ENCODE measurements around the gene CYS1.

The CYS1 gene

DNA sequence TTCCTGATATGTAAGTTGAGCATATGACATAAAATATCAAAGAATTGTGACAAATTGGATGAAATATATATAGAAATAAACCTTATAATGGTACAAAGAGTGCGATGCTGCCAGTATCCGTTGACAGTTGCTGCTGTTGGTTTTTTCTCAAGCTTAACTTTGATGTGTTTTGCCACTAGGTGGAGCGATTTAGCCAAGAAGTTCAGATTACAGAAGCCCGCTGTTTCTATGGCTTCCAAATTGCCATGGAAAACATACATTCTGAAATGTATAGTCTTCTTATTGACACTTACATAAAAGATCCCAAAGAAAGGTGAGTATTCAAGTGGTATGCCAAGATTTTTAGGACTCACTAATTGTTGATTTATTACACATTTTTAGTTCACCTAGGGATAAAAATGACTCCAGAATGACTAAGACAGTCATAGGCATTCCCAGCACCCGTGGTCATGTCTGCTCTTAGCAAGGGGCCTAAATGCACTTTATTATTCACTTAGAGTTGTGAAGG lies 44.4 kb upstream of the CYS1 start:
- Histone ChIP-seq H3K23ac (ENCODE audit: low read length) (no peak overlapping the region), H3K56ac (ENCODE audit: low read length) (no peak overlapping the region), H3K18ac (ENCODE audit: low read length) (no peak overlapping the region), H3K79me2 (ENCODE audit: control insufficient read depth, insufficient read depth, low read length) (peaks cover 44% of the 10 kb centered on the region), H3K9ac (ENCODE audit: low read length) (peak overlapping the region; percentile 8), H3K4ac (ENCODE audit: low read depth, low read length) (no peak overlapping the region), H3K36me3 (ENCODE audit: control insufficient read depth, insufficient read depth, low read length) (peaks cover 23% of the 10 kb centered on the region), H3K4me1 (ENCODE audit: control insufficient read depth, low read depth, low read length) (peaks cover 1% of the 10 kb centered on the region), H2AK5ac (ENCODE audit: low read length) (no peak overlapping the region), H2BK5ac (ENCODE audit: low read length) (no peak overlapping the region), H4K5ac (ENCODE audit: low read length) (no peak overlapping the region), H4K8ac (ENCODE audit: low read depth, low read length) (no peak overlapping the region), H3K27me3 (ENCODE audit: insufficient read depth, low read length, poor library complexity) (no peaks in the 10 kb centered on the region), H2BK15ac (replicated peaks; ENCODE audit: low read depth) (no peak overlapping the region), H3K4me2 (ENCODE audit: low read length) (no peak overlapping the region), H2BK120ac (ENCODE audit: low read depth, low read length) (no peak overlapping the region), H3K4me3 (ENCODE audit: low read length) (no peak overlapping the region), H3K79me1 (ENCODE audit: low read length) (peaks cover 20% of the 10 kb centered on the region), H3K27ac (ENCODE audit: low read depth, low read length) (no peak overlapping the region)
- WGBS (ENCODE audit: extremely low coverage, insufficient coverage, low lambda C conversion rate) = no CpG with 5 or more reads among the region's 5 CpGs
- DNase-seq = peak; percentile 82

DNA sequence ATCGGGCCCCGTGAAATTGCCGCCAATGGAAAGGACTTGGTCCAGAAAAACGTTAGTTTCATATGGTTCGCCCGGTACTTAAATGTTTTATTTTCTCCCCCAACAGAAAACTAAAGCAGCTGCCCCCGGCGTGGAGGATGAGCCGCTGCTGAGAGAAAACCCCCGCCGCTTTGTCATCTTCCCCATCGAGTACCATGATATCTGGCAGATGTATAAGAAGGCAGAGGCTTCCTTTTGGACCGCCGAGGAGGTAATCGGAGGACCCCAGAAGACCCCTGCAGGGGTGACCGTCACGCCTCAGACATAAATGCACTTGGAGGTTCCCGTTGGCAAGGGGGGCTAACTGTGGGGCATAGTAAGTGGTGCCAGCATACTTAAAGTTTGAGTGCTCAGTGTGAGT lies 43.1 kb upstream of the CYS1 start:
- H3K56ac ChIP-seq (ENCODE audit: low read length) = peak overlapping the region; percentile 99
- H3K4ac ChIP-seq (ENCODE audit: low read depth, low read length) = no peak overlapping the region
- H2BK120ac ChIP-seq (ENCODE audit: low read depth, low read length) = no peak overlapping the region
- H3K18ac ChIP-seq (ENCODE audit: low read length) = peak overlapping the region; percentile 71
- H3K4me1 ChIP-seq (ENCODE audit: control insufficient read depth, low read depth, low read length) = peaks cover 1% of the 10 kb centered on the region
- H3K4me3 ChIP-seq (ENCODE audit: low read length) = peak overlapping the region; percentile 95
- no peak overlapping the region for H4K8ac ChIP-seq (ENCODE audit: low read depth, low read length)
- H3K9ac ChIP-seq (ENCODE audit: low read length) = peak overlapping the region; percentile 96
- peaks cover 14% of the 10 kb centered on the region for H3K36me3 ChIP-seq (ENCODE audit: control insufficient read depth, insufficient read depth, low read length)
- H3K79me2 ChIP-seq (ENCODE audit: control insufficient read depth, insufficient read depth, low read length) = peaks cover 39% of the 10 kb centered on the region
- H3K4me2 ChIP-seq (ENCODE audit: low read length) = peak overlapping the region; percentile 75
- DNase-seq = no peak
- no peak overlapping the region for H3K27ac ChIP-seq (ENCODE audit: low read depth, low read length)
- H2BK5ac ChIP-seq (ENCODE audit: low read length) = no peak overlapping the region
- H2BK15ac ChIP-seq (replicated peaks; ENCODE audit: low read depth) = no peak overlapping the region
- H3K27me3 ChIP-seq (ENCODE audit: insufficient read depth, low read length, poor library complexity) = no peaks in the 10 kb centered on the region
- H3K79me1 ChIP-seq (ENCODE audit: low read length) = peaks cover 15% of the 10 kb centered on the region
- H3K23ac ChIP-seq (ENCODE audit: low read length) = no peak overlapping the region
- no CpG with 5 or more reads among the region's 18 CpGs for WGBS (ENCODE audit: extremely low coverage, insufficient coverage, low lambda C conversion rate)
- H2AK5ac ChIP-seq (ENCODE audit: low read length) = no peak overlapping the region
- H4K5ac ChIP-seq (ENCODE audit: low read length) = no peak overlapping the region

DNA sequence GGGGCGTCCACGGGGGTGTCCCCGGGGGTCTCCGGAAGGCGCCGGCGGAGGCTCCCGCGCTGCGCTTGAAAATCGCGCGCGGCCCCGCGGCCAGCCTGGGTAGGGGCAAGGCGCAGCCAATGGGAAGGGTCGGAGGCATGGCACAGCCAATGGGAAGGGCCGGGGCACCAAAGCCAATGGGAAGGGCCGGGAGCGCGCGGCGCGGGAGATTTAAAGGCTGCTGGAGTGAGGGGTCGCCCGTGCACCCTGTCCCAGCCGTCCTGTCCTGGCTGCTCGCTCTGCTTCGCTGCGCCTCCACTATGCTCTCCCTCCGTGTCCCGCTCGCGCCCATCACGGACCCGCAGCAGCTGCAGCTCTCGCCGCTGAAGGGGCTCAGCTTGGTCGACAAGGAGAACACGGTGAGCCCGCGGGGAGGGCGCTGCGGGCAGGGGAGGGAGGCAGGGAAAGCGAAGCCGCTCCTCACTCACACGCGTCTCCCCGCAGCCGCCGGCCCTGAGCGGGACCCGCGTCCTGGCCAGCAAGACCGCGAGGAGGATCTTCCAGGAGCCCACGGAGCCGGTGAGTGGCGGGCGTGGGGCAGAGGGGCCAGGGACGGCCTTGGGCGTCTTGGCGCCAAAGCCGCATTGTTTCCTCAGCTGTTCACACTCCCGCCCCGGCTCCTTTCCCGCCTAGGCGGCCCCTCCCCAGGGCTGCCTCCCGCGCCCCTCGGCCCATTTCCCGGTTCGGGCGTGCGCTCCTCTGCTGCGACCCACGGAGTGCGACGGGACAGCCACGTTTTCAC lies 42.5 kb upstream of the CYS1 start, which contains the start of gene RRM2:
Gene RRM2 (plus strand): TSS at position 240 of the 781 bp plus-strand sequence. CDS start 60 bp downstream, at position 300.
- no peak within 1 kb of the TSS for H2BK15ac ChIP-seq (replicated peaks; ENCODE audit: low read depth)
- H3K79me2 ChIP-seq (ENCODE audit: control insufficient read depth, insufficient read depth, low read length) = peaks cover 38% of the 10 kb centered on the region
- DNase-seq = peak; percentile 98
- H4K5ac ChIP-seq (ENCODE audit: low read length) = no peak within 1 kb of the TSS
- peak within 1 kb of the TSS; percentile 65 for H3K27ac ChIP-seq (ENCODE audit: low read depth, low read length)
- peaks cover 1% of the 10 kb centered on the region for H3K4me1 ChIP-seq (ENCODE audit: control insufficient read depth, low read depth, low read length)
- H3K36me3 ChIP-seq (ENCODE audit: control insufficient read depth, insufficient read depth, low read length) = peaks cover 13% of the 10 kb centered on the region
- peak within 1 kb of the TSS; percentile 48 for H2AK5ac ChIP-seq (ENCODE audit: low read length)
- WGBS (ENCODE audit: extremely low coverage, insufficient coverage, low lambda C conversion rate) = no CpG with 5 or more reads among the region's 81 CpGs
- peak within 1 kb of the TSS; percentile 46 for H3K4ac ChIP-seq (ENCODE audit: low read depth, low read length)
- H3K79me1 ChIP-seq (ENCODE audit: low read length) = peaks cover 15% of the 10 kb centered on the region
- H3K27me3 ChIP-seq (ENCODE audit: insufficient read depth, low read length, poor library complexity) = no peaks in the 10 kb centered on the region
- H3K23ac ChIP-seq (ENCODE audit: low read length) = peak within 1 kb of the TSS; percentile 99
- peak within 1 kb of the TSS; percentile 99 for H3K56ac ChIP-seq (ENCODE audit: low read length)
- H3K18ac ChIP-seq (ENCODE audit: low read length) = peak within 1 kb of the TSS; percentile 88
- H3K9ac ChIP-seq (ENCODE audit: low read length) = peak within 1 kb of the TSS; percentile 96
- H2BK120ac ChIP-seq (ENCODE audit: low read depth, low read length) = no peak within 1 kb of the TSS
- peak within 1 kb of the TSS; percentile 84 for H4K8ac ChIP-seq (ENCODE audit: low read depth, low read length)
- peak within 1 kb of the TSS; percentile 95 for H3K4me3 ChIP-seq (ENCODE audit: low read length)
- peak within 1 kb of the TSS; percentile 75 for H3K4me2 ChIP-seq (ENCODE audit: low read length)
- peak within 1 kb of the TSS; percentile 85 for H2BK5ac ChIP-seq (ENCODE audit: low read length)

DNA sequence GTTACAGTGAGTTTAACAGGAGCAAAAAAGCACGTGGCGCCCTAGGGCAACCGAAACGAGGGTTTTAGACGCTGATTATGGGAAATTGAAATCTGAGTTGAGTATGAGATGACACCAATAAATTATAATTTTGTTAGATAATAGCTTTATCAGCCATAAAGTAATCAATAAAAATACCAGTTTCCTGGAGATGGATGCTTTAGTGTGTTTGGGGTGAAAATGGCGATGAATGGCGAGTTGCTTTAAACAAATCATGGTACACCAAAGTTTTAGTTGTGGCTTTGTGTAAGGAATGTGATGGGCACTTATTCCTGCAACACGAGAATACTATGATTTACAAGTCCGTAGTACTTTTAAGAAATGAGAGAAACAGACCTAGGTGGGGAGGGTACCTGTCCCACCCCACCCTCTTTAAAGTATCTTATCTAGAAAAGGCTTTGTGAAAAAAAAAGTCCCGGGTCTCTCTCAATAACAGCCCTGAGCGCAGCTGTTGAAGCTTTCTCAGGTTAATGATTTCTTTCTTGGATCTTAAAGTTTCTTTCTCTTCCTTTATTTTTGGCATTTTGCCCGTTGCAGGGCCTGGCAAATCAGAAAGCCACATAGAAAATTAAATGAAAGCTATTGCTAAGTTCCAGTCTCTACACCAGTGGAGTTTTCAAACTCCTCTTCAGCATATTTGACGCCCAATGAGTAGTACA lies 40.8 kb upstream of the CYS1 start:
- H3K27me3 ChIP-seq (ENCODE audit: insufficient read depth, low read length, poor library complexity) = no peaks in the 10 kb centered on the region
- H3K27ac ChIP-seq (ENCODE audit: low read depth, low read length) = peak overlapping the region; percentile 84
- WGBS (ENCODE audit: extremely low coverage, insufficient coverage, low lambda C conversion rate) = no CpG with 5 or more reads among the region's 13 CpGs
- no peak overlapping the region for H4K8ac ChIP-seq (ENCODE audit: low read depth, low read length)
- no peak overlapping the region for H4K5ac ChIP-seq (ENCODE audit: low read length)
- peak overlapping the region; percentile 88 for H3K18ac ChIP-seq (ENCODE audit: low read length)
- H2BK15ac ChIP-seq (replicated peaks; ENCODE audit: low read depth) = no peak overlapping the region
- no peak for DNase-seq
- H3K4me1 ChIP-seq (ENCODE audit: control insufficient read depth, low read depth, low read length) = peaks cover 1% of the 10 kb centered on the region
- H3K79me1 ChIP-seq (ENCODE audit: low read length) = peaks cover 12% of the 10 kb centered on the region
- H2BK120ac ChIP-seq (ENCODE audit: low read depth, low read length) = no peak overlapping the region
- peak overlapping the region; percentile 43 for H2BK5ac ChIP-seq (ENCODE audit: low read length)
- peak overlapping the region; percentile 81 for H3K4me3 ChIP-seq (ENCODE audit: low read length)
- no peak overlapping the region for H2AK5ac ChIP-seq (ENCODE audit: low read length)
- peak overlapping the region; percentile 99 for H3K56ac ChIP-seq (ENCODE audit: low read length)
- peak overlapping the region; percentile 95 for H3K9ac ChIP-seq (ENCODE audit: low read length)
- H3K79me2 ChIP-seq (ENCODE audit: control insufficient read depth, insufficient read depth, low read length) = peaks cover 35% of the 10 kb centered on the region
- peaks cover 8% of the 10 kb centered on the region for H3K36me3 ChIP-seq (ENCODE audit: control insufficient read depth, insufficient read depth, low read length)
- H3K4ac ChIP-seq (ENCODE audit: low read depth, low read length) = peak overlapping the region; percentile 63
- H3K23ac ChIP-seq (ENCODE audit: low read length) = no peak overlapping the region
- H3K4me2 ChIP-seq (ENCODE audit: low read length) = peak overlapping the region; percentile 72

DNA sequence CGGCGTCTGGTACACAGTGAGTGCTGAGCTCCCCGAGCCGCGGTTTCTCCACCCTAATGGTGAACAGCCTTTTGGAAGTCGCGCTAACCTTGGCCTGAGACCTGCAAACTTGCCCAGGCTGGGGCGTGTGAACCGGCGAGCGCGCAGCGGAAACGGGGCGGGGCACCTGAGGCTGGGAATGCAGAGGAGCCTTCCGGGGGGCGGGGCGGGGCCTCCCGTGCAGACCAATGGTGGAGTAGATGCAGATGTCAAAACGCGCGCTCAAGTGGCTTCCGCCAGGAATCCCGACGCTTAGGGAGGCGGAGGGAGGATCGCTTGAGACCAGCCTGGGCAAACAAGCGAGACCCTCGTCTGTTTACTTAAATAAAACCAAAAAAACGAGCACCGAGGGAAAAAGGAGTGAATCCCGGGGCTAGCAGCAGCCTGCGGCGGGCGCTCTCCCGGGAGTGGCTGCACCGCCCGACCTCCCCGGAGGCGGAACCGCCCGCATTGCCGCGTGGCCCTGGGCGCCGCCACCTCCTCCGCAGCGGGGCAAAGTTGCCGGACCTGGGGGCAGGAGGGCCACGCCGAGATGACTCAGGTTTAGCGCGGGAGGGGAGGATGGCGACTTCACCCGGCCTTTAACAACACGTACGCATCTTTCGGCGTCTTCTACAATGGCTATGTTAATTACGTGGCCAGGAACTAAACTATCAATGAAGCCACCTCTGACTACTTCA lies 40.1 kb upstream of the CYS1 start:
- H2AK5ac ChIP-seq (ENCODE audit: low read length) = no peak overlapping the region
- H3K4me3 ChIP-seq (ENCODE audit: low read length) = peak overlapping the region; percentile 81
- no peaks in the 10 kb centered on the region for H3K27me3 ChIP-seq (ENCODE audit: insufficient read depth, low read length, poor library complexity)
- no peak overlapping the region for H4K8ac ChIP-seq (ENCODE audit: low read depth, low read length)
- DNase-seq = peak; percentile 99
- H3K56ac ChIP-seq (ENCODE audit: low read length) = peak overlapping the region; percentile 99
- H3K4me1 ChIP-seq (ENCODE audit: control insufficient read depth, low read depth, low read length) = peaks cover 1% of the 10 kb centered on the region
- H2BK5ac ChIP-seq (ENCODE audit: low read length) = peak overlapping the region; percentile 43
- WGBS (ENCODE audit: extremely low coverage, insufficient coverage, low lambda C conversion rate) = no CpG with 5 or more reads among the region's 60 CpGs
- peak overlapping the region; percentile 95 for H3K9ac ChIP-seq (ENCODE audit: low read length)
- H3K27ac ChIP-seq (ENCODE audit: low read depth, low read length) = peak overlapping the region; percentile 84
- no peak overlapping the region for H3K23ac ChIP-seq (ENCODE audit: low read length)
- H2BK15ac ChIP-seq (replicated peaks; ENCODE audit: low read depth) = no peak overlapping the region
- peaks cover 30% of the 10 kb centered on the region for H3K79me2 ChIP-seq (ENCODE audit: control insufficient read depth, insufficient read depth, low read length)
- peak overlapping the region; percentile 72 for H3K4ac ChIP-seq (ENCODE audit: low read depth, low read length)
- H3K4me2 ChIP-seq (ENCODE audit: low read length) = peak overlapping the region; percentile 58
- H3K18ac ChIP-seq (ENCODE audit: low read length) = peak overlapping the region; percentile 85
- H4K5ac ChIP-seq (ENCODE audit: low read length) = no peak overlapping the region
- H3K36me3 ChIP-seq (ENCODE audit: control insufficient read depth, insufficient read depth, low read length) = peaks cover 5% of the 10 kb centered on the region
- H3K79me1 ChIP-seq (ENCODE audit: low read length) = peaks cover 8% of the 10 kb centered on the region
- H2BK120ac ChIP-seq (ENCODE audit: low read depth, low read length) = no peak overlapping the region

All from mesendoderm (in vitro differentiated cells).